Astrocyte of the cerebellum (primary cell): ENCODE results near the gene CYP2R1.
A peak's percentile ranks its signal among the peaks of the same experiment; 100 is the strongest.
"Not testable (repeated sequence)": the region's sequence is repeated elsewhere in the genome, so short reads cannot be mapped to it uniquely, and the experiment has no call there.

Experiments
- DNase-seq: peaks from one replicate; pipeline ENCODE4 v3.0.0-alpha.2; 2011; ENCODE audit warnings: low read depth
- H3K4me3 ChIP-seq: 2 replicates; pipeline ENCODE4 v1.5.1; 2011; ENCODE audit warnings: mild to moderate bottlenecking, low read depth, low read length, moderate library complexity
- CTCF ChIP-seq: IDR thresholded peaks from 2 replicates; pipeline ENCODE4 v1.5.1; 2012; ENCODE audit warnings: low read length, low read depth, moderate library complexity, mild to moderate bottlenecking; ENCODE audit errors: missing control alignments
- in situ Hi-C: cut with HindIII; loops from 2 replicates; pipeline ENCODE4 v1.10.0; 2017; ENCODE audit warnings: low sequenced_read_pairs

CYP2R1 gene

DNA sequence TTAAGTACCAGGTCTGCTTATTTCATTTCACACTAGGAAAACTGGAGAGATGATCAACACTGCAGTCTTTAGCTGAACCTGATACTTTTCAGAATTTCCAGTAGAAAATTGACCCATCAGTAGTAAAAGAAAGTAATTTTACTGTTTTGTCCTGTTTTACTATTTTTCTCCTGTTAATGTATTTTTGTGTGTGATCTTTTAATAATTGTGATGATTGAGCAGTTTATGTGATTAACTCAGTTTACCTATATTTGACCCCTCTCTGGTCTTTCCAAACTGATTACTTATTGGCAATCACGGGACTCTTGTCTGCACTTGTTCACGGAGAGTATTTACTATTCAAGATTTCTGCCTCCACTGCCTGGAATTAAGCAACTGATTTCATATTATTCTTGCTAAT is 546 bp upstream of the CYP2R1 start:
- TF ChIP-seq CTCF, result no peak
- H3K4me3 ChIP-seq, result peak overlapping the region; percentile 69
- DNase-seq, result no peak
- in situ Hi-C loops, result no loop called here

GRCh38 chr11:14891143-14892035 is 642 bp downstream of the CYP2R1 start:
- TF ChIP-seq CTCF, result no peak
- in situ Hi-C loops, result no loop called here
- peak overlapping the region; percentile 69 for H3K4me3 ChIP-seq
- peak; percentile 78 for DNase-seq

DNA sequence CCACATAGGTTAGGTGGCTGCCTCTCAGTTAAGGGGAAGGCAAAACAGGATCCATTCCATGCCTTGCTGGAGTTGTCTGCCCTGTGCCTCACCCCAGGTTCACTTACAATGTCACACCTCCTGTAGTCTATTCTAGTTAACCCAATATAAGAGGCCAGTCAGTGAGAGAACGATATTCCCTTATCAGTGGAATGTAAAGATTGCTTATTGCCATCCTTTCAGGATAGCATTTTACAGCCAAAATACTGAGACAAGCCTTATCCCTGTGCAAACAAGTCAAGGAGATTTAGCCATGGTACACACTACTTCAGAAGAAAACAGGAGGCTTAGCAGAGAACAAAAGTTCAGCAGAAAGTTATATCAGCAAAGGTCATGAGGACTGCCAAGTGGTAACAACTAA is 5.5 kb downstream of the CYP2R1 start:
- DNase-seq, result no peak
- no peak overlapping the region for H3K4me3 ChIP-seq
- TF ChIP-seq CTCF, result no peak
- in situ Hi-C loops, result no loop called here

- no peak for TF ChIP-seq CTCF
- in situ Hi-C loops, result no loop called here
- no peak overlapping the region for H3K4me3 ChIP-seq
- no peak for DNase-seq
Observed at GRCh38 chr11:14884667-14885273, 7.3 kb downstream of the CYP2R1 start.

GRCh38 chr11:14883683-14884082 is 8.3 kb downstream of the CYP2R1 start:
- H3K4me3 ChIP-seq, DNase-seq, in situ Hi-C loops: not testable (repeated sequence)

DNA sequence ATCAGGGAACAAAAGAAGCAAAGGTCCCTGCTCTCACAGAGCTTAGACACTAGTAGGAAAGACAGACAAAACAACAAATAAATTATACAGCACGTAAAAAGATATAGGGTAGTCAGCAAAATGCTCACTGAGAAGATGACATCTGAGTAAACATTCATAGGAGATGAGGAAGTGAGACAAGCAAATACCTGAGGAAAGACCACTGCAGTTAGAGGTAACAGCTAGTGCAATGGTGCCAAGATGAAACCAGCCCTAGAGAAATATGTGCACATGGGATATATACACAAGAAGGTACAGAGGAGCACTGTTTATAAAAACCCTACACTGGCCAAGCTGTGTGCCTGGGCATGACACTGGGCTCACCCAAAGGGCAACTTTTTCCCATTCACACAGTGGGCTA is 9.8 kb downstream of the CYP2R1 start:
- in situ Hi-C loops, result no loop called here
- TF ChIP-seq CTCF, result no peak

GRCh38 chr11:14881576-14882193 is 10.3 kb downstream of the CYP2R1 start:
- in situ Hi-C loops, result no loop called here
- DNase-seq, result no peak
- TF ChIP-seq CTCF, result no peak
- H3K4me3 ChIP-seq, result no peak overlapping the region

More for the DNA sequence above, 9.8 kb downstream of the CYP2R1 start:
- DNase-seq, result no peak
- no peak overlapping the region for H3K4me3 ChIP-seq
